ENCODE data around the gene PTMA.

PTMA gene

DNA sequence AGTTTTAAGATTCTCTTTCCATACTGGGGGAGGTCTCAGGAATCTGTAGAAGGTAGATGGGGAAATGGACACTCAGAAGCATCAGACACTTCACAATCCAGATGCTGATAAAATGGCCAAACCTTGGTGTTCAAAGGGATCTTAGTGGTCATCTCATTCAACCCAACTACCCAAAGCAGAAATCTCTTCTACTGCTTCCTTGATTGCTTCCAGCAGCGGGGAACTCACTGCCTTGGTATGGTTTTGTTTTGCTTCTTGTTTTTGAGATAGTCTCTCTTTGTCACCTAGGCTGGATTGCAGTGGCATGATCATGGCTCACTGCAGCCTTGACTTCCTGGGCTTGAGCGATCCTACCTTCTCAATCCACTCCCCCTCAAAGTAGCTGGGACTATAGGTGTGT is 39.3 kb upstream of the PTMA start:
- peak overlapping the region; percentile 19; the same call in 1 of the 2 replicates for H3K27ac ChIP-seq (ENCODE audit: low read depth, low read length)
- no peaks in the 10 kb centered on the region for H3K9me3 ChIP-seq (ENCODE audit: insufficient read depth, low read length)
- H3K36me3 ChIP-seq (ENCODE audit: low read length) = no peaks in the 10 kb centered on the region
- TF ChIP-seq EZH2phosphoT487 (conservative IDR thresholded peaks at IDR 0.05; ENCODE audit: low read length) = no peak
- 0 out of 2 replicates have a peak, but pooled peaks cover 5% of the 10 kb centered on the region for H3K79me2 ChIP-seq (ENCODE audit: insufficient read depth, low read length)
- H3K27me3 ChIP-seq (ENCODE audit: low read length) = no peaks in the 10 kb centered on the region
- peaks cover 64% of the 10 kb centered on the region for H3F3A ChIP-seq (ENCODE audit: insufficient read depth)
- H3K4me3 ChIP-seq (ENCODE audit: insufficient read depth, low read length, poor library complexity, severe bottlenecking) = no peak overlapping the region
- no peak overlapping the region for H2AFZ ChIP-seq (ENCODE audit: low read depth, low read length, severe bottlenecking)
- no peaks in the 10 kb centered on the region for H3K9me2 ChIP-seq (replicated peaks; ENCODE audit: insufficient read depth, low read length)
- H3K4me2 ChIP-seq (ENCODE audit: low read depth, low read length, poor library complexity, severe bottlenecking) = no peak overlapping the region
- no peaks in the 10 kb centered on the region for H4K20me1 ChIP-seq (ENCODE audit: low read depth, low read length)
- H3K9ac ChIP-seq (ENCODE audit: low read length) = no peak overlapping the region

DNA sequence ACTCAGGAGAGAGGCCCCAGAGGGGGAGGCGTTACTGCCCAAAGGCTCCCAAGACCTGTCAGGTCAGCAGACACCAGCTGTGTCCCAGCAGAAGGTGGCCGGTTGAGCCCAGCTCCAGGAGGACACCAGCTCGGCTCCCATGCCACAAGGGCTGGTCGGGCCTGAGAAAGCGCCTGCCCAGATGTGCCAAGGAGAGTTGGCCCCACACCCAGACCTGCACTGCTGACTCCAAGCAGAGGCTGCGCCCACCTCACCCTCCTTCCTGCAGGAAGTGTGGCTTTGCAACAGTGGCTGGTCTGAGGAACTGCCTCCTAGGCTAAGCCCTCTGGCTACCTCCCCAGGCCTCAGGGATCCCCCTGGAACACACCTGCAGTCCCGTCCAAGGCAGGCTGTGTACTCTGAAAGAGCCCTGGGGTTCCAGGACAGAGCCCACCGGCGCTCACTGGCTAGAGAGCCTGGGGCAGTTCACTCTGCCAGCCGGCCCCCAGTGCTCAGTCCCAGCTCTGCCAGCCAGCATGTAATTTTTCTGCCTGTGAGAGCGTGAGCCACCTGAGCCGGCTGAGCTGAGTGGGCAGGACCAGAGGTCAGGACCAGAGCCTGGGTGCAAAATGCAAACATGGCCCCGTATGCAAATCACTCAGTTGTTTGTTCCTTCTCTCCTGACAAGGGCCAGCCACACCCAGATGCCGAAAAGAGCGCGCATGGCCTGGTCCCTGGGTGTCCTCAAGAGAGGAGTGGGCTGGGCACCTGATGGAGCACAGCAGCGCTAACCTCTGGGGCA is 36.9 kb upstream of the PTMA start:
- peaks cover 66% of the 10 kb centered on the region for H3F3A ChIP-seq (ENCODE audit: insufficient read depth)

DNA sequence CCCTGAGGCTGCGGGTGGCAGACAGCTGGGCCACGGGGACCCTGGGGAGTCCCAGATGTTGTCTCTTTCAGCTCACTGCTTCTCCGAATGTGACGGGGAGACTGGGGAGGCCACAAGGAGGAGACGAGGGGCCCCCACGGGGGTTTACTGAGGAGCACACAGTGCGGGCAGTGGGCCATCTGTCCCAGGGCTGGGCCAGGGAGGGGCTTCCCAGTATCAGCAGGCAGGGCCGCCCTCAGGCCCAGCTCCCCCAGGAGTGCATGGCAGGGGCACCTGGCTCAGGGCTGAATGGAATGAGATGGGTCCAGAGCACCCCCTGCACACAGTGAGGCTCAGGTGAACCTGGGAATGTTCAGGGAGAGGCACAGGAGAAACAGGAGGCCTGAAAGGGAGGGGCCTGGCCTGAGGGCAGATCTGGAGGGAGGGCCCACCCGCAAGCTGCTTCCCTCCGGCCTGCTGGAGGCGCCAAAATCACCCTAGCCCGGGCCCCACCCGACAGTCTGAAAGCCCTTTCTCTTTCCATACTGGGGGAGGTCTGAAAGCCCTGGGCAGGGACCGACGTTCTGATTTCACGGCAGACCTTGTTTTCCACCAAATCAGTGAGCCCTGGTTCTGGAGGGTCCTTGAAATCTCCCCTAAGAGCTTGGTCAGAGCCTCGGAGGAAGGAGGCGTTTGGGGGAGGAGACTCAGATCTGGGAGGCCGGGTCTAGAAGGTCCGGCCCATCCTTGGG is 35.5 kb upstream of the PTMA start:
- Histone ChIP-seq H4K20me1 (ENCODE audit: low read depth, low read length) (no peaks in the 10 kb centered on the region), H3K9me3 (ENCODE audit: insufficient read depth, low read length) (no peaks in the 10 kb centered on the region), H3K4me2 (ENCODE audit: low read depth, low read length, poor library complexity, severe bottlenecking) (peak overlapping the region; percentile 97), H3K9ac (ENCODE audit: low read length) (peak overlapping the region; percentile 99), H3K27me3 (ENCODE audit: low read length) (no peaks in the 10 kb centered on the region), H3K4me3 (ENCODE audit: insufficient read depth, low read length, poor library complexity, severe bottlenecking) (peak overlapping the region; percentile 33), H2AFZ (ENCODE audit: low read depth, low read length, severe bottlenecking) (no peak overlapping the region), H3K36me3 (ENCODE audit: low read length) (no peaks in the 10 kb centered on the region), H3F3A (ENCODE audit: insufficient read depth) (peaks cover 60% of the 10 kb centered on the region), H3K27ac (ENCODE audit: low read depth, low read length) (peak overlapping the region; percentile 100), H3K9me2 (replicated peaks; ENCODE audit: insufficient read depth, low read length) (no peaks in the 10 kb centered on the region), H3K79me2 (ENCODE audit: insufficient read depth, low read length) (0 out of 2 replicates have a peak, but pooled peaks cover 5% of the 10 kb centered on the region)
- TF ChIP-seq EZH2phosphoT487 (conservative IDR thresholded peaks at IDR 0.05; ENCODE audit: low read length) (no peak), CTCF (IDR thresholded peaks at IDR 0.05; ENCODE audit: insufficient read depth, low read length, poor library complexity, severe bottlenecking) (peak; percentile 44)

More for the DNA sequence above, 36.9 kb upstream of the PTMA start:
- Histone ChIP-seq H3K4me2 (ENCODE audit: low read depth, low read length, poor library complexity, severe bottlenecking) (peak overlapping the region; percentile 97), H3K27me3 (ENCODE audit: low read length) (no peaks in the 10 kb centered on the region), H3K4me3 (ENCODE audit: insufficient read depth, low read length, poor library complexity, severe bottlenecking) (peak overlapping the region; percentile 73), H3K9ac (ENCODE audit: low read length) (peak overlapping the region; percentile 99), H3K79me2 (ENCODE audit: insufficient read depth, low read length) (0 out of 2 replicates have a peak, but pooled peaks cover 5% of the 10 kb centered on the region), H3K9me2 (replicated peaks; ENCODE audit: insufficient read depth, low read length) (no peaks in the 10 kb centered on the region), H2AFZ (ENCODE audit: low read depth, low read length, severe bottlenecking) (no peak overlapping the region), H4K20me1 (ENCODE audit: low read depth, low read length) (no peaks in the 10 kb centered on the region), H3K36me3 (ENCODE audit: low read length) (no peaks in the 10 kb centered on the region), H3K27ac (ENCODE audit: low read depth, low read length) (peak overlapping the region; percentile 100), H3K9me3 (ENCODE audit: insufficient read depth, low read length) (no peaks in the 10 kb centered on the region)
- TF ChIP-seq EZH2phosphoT487 (conservative IDR thresholded peaks at IDR 0.05; ENCODE audit: low read length) (no peak), CTCF (IDR thresholded peaks at IDR 0.05; ENCODE audit: insufficient read depth, low read length, poor library complexity, severe bottlenecking) (no peak)
